ENCODE results near the gene PRRT1B.
"Not testable (repeated sequence)": the region's sequence is repeated elsewhere in the genome, so short reads cannot be mapped to it uniquely, and the experiment has no call there.

The PRRT1B gene

GRCh38 chr9:131522257-131523085 is 22.9 kb upstream of the PRRT1B start:
- no peak for DNase-seq

DNA sequence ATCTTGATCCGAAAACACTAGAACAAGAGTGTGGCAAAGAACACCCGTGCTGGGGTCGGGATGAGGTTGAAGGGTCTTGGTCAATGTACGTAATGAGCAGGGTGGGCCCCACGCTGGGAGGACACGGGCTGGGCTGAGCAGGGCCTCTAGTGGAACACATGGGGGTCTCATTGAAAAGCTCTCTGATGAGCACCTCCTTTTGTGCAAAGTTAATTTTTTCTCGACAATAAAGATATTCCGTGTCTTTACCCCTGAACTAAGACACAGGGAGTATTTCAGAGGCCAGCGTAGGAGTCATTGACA is 22.3 kb upstream of the PRRT1B start:
- DNase-seq, result no peak

GRCh38 chr9:131523451-131524435 is 21.6 kb upstream of the PRRT1B start:
- DNase-seq, result no peak

DNA sequence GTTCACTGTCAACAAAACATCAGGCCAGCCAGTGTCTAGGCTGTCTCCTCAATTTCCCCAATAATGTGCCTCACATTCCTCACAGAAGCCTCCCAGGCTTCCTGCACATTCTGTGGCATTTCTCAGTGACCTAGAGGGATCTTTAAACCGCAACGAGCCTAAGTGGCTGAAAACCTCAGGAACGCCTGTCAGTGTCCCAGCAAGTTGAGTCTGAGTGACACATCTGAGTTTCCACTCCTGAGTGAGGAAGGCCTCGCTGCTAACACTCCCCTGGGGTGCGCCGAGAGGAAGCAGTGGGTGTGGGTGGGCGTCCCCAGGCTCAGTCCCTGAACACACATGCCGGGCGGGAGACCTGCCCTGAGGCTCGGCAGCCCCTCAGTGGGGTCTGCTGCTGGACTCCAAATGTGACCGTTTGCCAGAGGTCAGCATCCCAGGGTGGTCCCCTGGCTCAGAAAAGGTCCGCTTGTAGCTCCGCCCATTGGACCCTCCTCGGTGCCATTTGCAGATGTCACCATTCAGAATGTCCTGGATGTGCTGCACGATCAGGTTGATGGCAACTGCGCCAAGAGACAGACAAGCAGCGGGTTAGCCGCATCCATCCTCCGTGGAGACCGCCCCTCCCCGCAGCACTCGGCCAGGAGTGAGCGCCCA is 20.5 kb upstream of the PRRT1B start:
- DNase-seq, result peak; percentile 74

DNA sequence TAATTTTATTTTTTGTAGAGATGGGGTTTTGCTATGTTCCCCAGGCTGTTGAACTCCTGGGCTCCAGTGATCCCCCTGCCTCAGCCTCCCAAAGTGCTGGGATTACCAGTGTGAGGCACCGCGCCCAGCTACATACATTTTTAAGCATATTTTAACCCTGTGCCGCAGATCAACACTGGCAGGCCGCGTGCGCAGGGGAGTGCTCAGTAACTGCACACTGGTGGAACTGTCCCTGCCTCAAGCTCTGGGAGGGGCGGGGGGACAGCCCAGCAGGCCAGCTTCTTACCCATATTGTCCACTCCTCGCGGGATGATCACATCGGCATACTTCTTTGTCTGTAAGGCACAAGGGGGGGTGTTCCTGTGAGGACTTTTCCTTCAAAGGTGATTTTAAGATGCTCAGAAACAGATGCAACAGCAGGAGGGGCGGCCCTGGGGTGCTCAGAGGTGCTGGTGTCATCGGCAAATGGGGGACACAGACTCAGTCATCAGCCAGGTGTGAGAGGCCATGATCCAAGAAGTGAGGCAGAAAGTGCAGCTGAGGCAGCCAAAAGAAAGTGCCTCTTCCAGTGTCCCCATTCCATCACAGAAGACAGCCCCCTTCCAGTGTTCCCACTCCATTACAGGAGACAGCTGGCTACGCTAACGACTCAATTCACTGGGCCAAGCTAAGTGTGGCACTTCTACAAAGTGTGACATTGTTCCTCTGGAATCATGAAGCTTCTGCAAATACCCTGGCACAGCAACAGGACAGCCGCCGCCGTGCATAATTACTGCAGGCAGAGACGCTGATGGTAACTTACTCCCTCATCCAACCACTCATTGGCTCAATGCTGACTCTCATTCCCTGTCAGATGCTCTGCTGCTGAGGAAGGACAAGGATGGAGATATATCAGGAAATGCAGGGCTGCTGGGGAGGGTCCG is 19.4 kb upstream of the PRRT1B start:
- DNase-seq, result no peak

DNA sequence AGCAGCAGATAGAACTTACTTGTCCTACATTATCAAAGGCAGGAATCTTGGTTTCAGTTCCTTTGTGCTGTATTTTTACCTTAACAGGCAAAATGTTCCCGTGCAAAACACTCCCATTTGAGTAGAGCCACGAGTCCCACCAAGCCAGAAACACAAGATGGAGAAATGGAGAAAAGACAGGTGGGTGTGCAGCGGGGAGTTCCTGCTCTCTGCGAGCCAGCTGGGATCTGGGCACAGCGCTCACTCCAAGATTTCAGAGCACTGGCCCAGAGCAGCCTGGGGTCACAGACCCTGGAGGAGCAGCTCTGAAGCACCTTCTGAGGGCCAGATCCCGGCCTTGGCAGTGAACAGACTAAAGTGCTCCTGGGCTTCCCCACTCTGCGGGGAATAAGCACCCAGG is 17.1 kb upstream of the PRRT1B start:
- no peak for DNase-seq

DNA sequence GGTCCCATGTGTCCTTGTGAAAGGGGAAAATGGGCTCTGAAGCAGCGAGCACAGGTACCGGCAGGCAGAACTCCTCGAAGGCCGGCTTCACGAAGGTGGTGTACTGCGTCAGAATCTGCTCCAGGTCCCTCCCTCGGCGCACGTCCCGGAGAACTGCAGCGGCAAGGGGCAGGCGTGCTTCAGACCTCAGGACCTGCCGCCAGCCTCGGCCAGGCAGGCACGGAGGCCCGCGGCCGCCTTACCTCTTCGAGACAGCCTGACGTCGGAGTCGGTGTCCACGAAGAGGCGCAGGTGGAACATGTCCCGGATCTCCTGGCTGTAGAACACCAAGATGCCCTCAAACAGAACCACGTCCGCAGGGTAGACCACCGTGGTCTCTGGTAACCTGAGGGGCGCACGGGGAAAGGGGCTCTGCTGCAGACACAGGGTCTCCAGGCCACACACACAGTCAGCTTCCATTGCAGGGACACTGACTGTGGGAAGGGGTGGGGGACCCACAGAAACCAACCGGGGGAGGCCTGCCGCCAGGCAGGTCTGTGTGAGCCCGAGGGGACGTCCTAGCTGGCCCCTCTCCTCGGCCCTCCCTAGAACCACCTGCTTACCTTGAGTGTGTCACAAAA is 16.3 kb upstream of the PRRT1B start:
- no peak for DNase-seq

DNA sequence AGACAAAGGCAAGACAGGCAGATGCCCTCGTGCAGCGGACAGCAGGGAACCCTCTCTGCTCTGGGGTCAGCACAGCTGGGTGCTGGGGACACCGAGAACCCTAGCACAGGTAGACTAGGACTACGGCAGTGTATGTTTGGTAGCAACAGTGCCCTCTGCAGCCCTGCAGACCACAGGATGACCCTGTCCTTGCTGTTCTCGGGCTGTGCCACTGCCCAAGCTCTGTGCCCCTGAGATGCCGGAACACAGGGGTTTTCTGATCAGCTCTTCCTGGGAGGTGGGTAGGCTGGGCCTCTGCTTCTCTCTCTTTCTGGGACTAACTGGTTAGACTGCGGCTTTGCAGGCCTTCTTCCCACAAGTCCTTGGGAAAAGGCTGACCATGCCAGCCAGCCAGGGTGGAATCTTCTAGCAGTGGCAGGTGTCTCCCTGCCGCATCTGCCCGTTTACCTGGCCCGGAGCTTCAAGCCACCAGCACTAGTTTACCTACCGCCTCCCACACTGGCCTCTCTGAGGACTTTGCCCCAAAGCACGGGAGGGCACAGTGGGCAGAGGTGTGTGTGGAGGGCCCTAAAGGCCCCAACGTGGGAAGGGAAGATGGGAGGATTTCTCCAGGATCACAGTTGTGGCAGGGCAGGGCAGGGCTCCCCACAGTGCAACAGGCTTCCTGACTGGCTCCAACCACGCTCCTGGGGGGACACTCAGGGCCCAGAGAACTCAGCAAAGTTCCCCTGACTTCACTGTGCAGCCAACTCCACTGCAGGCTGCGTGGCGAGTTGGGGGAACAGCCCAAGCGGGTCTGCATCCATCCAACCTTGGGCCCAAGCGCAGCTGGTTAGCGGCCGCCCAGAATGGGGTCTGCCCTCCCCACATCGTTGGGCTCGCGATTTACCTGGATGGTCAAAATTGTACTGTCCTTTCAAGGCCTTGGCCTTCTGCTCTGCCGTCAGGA is 15.5 kb upstream of the PRRT1B start:
- DNase-seq, result no peak

DNA sequence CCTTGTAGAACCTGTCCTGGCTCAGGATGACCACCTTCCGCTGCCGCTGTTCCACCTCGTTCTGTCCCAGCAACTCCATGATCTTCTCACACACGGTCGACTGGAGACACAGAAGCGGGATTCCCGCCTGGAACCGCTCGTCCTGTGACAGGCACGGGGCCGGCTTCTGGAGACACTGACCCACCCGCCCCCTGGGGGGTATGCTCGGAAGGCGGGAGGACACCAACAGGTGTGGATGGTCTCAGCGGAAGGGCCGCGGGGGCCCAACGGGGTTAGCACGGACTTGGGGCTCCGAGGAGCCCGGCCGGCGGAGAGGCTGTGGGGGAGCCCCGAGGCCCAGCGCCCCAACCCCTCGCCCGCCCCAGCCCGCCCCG is 14.8 kb upstream of the PRRT1B start:
- DNase-seq, result peak; percentile 17

DNA sequence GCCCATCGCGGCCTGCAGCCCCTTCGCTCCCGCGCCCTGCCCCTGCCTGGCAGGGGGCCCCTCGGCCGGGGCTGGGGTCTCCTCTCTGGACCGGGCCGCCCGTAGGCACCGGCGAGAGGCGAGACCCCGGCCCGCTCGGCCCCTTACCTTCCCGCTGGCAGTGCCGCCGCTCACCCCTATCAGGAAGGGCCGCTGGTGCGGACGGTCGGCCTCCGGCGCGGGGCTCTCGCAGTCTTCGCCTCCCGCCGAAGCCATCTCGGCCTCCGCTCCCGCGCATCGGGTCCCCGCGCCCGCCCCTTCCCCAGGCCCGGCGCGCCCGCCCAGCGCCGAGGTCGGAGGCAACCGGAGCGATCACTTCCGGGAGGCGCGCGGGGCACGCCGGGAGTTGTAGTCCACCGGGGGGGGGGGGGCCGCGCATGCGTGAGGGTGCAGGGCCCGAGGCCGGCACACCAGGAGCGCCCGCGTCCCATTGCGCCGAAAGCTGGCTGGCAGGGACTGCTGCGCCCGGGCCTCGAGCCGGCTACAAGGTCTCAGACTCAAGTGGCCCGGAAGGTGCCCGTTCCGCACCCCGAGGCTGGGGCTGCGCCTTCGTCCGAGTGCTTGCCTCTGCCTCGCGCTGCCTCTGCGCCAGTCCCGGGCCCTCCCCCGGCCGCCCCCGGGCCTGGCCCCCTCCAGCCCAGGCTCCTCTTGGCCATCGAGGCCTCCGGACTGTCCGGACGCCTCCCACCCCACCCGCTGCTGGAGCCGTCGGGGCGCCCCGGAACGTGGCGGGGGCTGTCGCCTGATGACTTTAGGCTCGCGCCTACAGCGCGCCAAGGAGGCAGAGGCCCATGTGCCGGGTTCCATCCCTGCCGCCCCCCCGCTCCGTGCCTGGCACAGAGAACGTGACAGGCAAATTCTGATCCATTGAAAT is 14.1 kb upstream of the PRRT1B start, which contains the start of gene UCK1:
Gene UCK1, minus strand, starts transcription at position 344 of the 913 bp plus-strand sequence. Its CDS starts 89 bp downstream, at position 255.
- DNase-seq, result peak; percentile 84

- DNase-seq, result no peak
Measured at GRCh38 chr9:131534721-131535237, 10.5 kb upstream of the PRRT1B start.

GRCh38 chr9:131537946-131538345 is 7.4 kb upstream of the PRRT1B start:
- DNase-seq, result no peak

DNA sequence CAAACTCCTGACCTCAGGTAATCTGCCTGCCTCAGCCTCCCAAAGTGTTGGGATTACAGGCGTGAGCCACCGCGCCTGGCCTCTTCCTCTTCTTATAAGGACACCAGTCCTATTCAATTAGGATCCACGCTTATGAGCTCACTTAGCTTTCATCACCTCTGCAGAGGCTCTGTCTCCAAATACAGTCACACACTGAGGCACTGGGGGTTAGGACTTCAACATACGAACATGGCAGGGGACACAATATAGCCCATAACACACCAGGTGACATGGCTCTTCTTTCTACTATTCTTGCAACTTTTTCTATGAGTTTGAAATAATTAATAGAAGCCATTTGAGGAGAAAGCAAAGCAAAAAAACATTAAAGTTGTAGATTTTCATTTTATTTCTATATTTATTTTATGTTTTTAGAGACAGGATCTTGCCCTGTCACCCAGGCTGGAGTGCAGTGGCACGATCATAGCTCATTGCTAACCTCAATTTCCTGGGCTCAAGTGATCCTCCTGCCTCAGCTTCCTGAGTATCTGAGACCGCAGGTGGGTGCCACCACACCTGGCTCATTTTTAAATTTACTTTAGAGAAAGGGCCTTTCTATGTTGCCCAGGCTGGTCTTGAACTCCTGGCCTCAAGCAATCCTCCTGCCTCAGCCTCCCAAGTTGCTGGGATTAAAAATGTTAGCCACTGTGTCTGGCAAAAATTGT is 6.0 kb upstream of the PRRT1B start:
- DNase-seq, result no peak

DNA sequence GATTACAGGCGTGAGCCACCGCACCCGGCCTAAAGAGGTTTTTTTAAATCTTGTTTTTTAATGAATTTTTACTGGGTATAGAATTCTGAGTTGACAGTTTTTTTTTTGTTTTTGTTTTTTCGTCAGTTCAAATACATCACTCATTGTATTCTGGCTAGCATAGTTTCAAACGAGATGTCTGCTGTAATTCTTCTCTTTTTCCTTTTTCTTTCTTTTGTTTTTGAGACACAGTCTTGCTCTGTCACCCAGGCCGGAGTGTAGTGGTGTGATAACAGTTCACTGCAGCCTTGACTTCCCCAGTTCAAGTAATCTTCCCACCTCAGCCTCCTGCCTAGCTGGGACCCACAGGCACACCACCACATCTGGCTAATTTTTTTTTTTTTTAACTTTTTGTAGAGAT is 2.2 kb upstream of the PRRT1B start:
- no peak for DNase-seq

DNA sequence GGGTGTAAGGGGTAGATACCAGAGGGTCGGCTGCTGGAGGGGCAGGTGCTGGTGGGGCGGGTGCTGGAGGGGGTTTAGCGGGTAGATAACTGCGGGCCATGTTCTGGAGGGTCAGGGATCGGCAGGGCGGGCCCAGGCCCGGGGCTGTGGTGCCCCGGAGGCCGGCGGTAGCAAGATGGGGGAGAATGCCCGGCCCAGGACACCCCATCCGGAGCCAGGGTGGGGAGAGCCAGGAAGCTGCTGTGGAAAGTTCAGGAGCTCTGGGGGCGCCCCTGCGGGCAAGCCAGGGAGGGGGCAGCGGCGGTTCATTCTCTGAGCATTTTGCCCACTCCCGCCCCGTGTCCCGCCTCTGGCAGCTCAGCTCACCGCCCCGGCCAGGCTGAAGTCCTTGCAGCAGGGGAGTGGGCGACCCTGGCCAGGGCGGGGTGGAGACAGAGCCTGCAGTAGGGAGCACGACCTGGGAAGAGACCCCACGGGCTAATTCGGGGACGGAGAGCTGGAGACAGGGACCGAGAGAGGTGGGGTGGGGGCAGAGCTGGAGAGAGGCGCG is 538 bp downstream of the PRRT1B start:
- DNase-seq, result no peak

- no peak for DNase-seq
Measured at GRCh38 chr9:131546336-131547084, 1.2 kb downstream of the PRRT1B start.

DNA sequence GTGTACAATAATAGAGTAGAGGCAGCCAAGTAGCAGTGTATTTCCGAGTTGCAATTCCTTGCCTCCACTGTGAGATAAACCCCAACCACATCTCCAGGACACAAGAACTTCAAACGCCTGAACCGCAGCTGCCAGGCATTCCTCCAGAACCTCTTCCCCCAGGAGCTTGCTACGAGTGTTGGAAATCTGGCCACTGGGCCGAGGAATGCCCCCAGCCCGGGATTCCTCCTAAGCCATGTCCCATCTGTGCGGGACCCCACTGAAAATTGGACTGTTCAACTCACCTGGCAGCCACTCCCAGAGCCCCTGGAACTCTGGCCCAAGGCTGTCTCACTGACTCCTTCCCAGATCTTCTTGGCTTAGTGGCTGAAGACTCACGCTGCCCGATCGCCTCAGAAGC is 3.9 kb downstream of the PRRT1B start:
- DNase-seq, result not testable (repeated sequence)
